ENCODE measurements around the gene AUTS2.

The AUTS2 gene

GRCh38 chr7:69599955-69600709, 1.9 kb downstream of the AUTS2 start:
- DNase-seq, result peak in 5 of 51 donors; percentile 5 to 47 (median 23)

GRCh38 chr7:69600710-69601519, 2.6 kb downstream of the AUTS2 start:
- DNase-seq, result no peak

GRCh38 chr7:69602522-69602921, 4.2 kb downstream of the AUTS2 start:
- DNase-seq, result no peak

- no peak for DNase-seq
These were observed 5.1 kb downstream of the AUTS2 start for GRCh38 chr7:69603351-69603750.

- DNase-seq, result no peak
These were observed 5.7 kb downstream of the AUTS2 start for GRCh38 chr7:69603937-69604494.

- peak in 1 of 51 donors; percentile 11 for DNase-seq
These were observed 6.8 kb downstream of the AUTS2 start for GRCh38 chr7:69605070-69605469.

- no peak for DNase-seq
These were observed 7.3 kb downstream of the AUTS2 start for GRCh38 chr7:69605546-69605945.

GRCh38 chr7:69608049-69608448, 9.8 kb downstream of the AUTS2 start:
- DNase-seq, result no peak

- DNase-seq, result no peak
These were observed 10.6 kb downstream of the AUTS2 start for GRCh38 chr7:69608878-69609277.

- DNase-seq, result no peak
These were observed 11.5 kb downstream of the AUTS2 start for GRCh38 chr7:69609541-69610373.

- no peak for DNase-seq
These were observed 12.3 kb downstream of the AUTS2 start for GRCh38 chr7:69610374-69611084.

GRCh38 chr7:69612981-69613380, 14.7 kb downstream of the AUTS2 start:
- no peak for DNase-seq

GRCh38 chr7:69613846-69614245, 15.6 kb downstream of the AUTS2 start:
- no peak for DNase-seq

GRCh38 chr7:69615685-69616084, 17.4 kb downstream of the AUTS2 start:
- DNase-seq, result no peak

- no peak for DNase-seq
These were observed 19.1 kb downstream of the AUTS2 start for GRCh38 chr7:69617364-69617763.

GRCh38 chr7:69619054-69619453, 20.8 kb downstream of the AUTS2 start:
- no peak for DNase-seq

- DNase-seq, result no peak
These were observed 21.4 kb downstream of the AUTS2 start for GRCh38 chr7:69619635-69620034.

GRCh38 chr7:69620063-69620462, 21.8 kb downstream of the AUTS2 start:
- DNase-seq, result no peak

- DNase-seq, result no peak
These were observed 22.4 kb downstream of the AUTS2 start for GRCh38 chr7:69620650-69621049.

- no peak for DNase-seq
These were observed 23.9 kb downstream of the AUTS2 start for GRCh38 chr7:69622014-69622835.

All from hypothalamus (tissue), 51 donors.